ENCODE data around the gene LASP1NB.

The LASP1NB gene

GRCh38 chr17:38883592-38884526, 41.6 kb upstream of the LASP1NB start:
- H3K27ac ChIP-seq (ENCODE audit: low read depth, low read length): peak overlapping the region; percentile 37
- ChIA-PET CTCF (ENCODE audit: partially characterized antibody) (interaction anchor here (1.0 to 1.6 kb wide), 2 partner anchors 14 to 15 kb away, joined by 5 read pairs; partner anchors contain the start of gene LASP1), POLR2A (ENCODE audit: partially characterized antibody) (interaction anchor here (0.6 to 10.4 kb wide), 5 partner anchors 10 to 870 kb away, joined by 3 to 138 read pairs (median 16); partner anchors contain the start of genes LASP1 and RPL23)
- H3K9me3 Mint-ChIP-seq: no peaks in the 10 kb centered on the region
- intact Hi-C loops (cut with micrococcal nuclease): loop anchor here (2.0 kb wide), 1 partner anchor 15 kb away; no protein-coding TSS in a partner anchor
- H3K4me1 Mint-ChIP-seq: peaks cover 57 to 89% (median 72%) of the 10 kb centered on the region in 4 donors
- H3K27ac Mint-ChIP-seq: peak overlapping the region; percentile 83 to 95 (median 92)
- no peaks in the 10 kb centered on the region for H3K27me3 ChIP-seq (ENCODE audit: insufficient read depth, low read length)
- H3K36me3 Mint-ChIP-seq: peaks cover 38 to 65% of the 10 kb centered on the region in 2 donors
- H3K27me3 Mint-ChIP-seq: no peaks in the 10 kb centered on the region
- peak overlapping the region; percentile 60 to 90 (median 78) for H3K4me3 Mint-ChIP-seq
- DNase-seq: peak in 1 of 5 donors; percentile 29
- no peaks in the 10 kb centered on the region for H3K9me3 ChIP-seq (ENCODE audit: control insufficient read depth in 1 of 2, low read length in 2 of 2)
- H3K4me3 ChIP-seq (ENCODE audit: low read length in 2 of 2): no peak overlapping the region
- H3K4me1 ChIP-seq (ENCODE audit: insufficient read depth, low read length): peaks cover 99% of the 10 kb centered on the region
- peaks cover 30% of the 10 kb centered on the region for H3K36me3 ChIP-seq (ENCODE audit: insufficient read depth, low read length)

- peaks cover 99% of the 10 kb centered on the region for H3K4me1 ChIP-seq (ENCODE audit: insufficient read depth, low read length)
- Mint-ChIP-seq H3K27me3 (no peaks in the 10 kb centered on the region), H3K9me3 (no peaks in the 10 kb centered on the region), H3K4me3 (peak overlapping the region in 6 of 8 donors; percentile 51 to 67 (median 58)), H3K36me3 (peaks cover 36 to 61% of the 10 kb centered on the region in 2 donors), H3K27ac (peak overlapping the region; percentile 70 to 95 (median 87)), H3K4me1 (peaks cover 56 to 93% (median 73%) of the 10 kb centered on the region in 4 donors)
- CTCF ChIA-PET (ENCODE audit: partially characterized antibody): interaction anchor here (0.6 to 1.6 kb wide), 4 partner anchors 12 to 150 kb away, joined by 3 to 5 read pairs (median 4); partner anchors contain the start of gene LASP1
- DNase-seq: no peak
- H3K27ac ChIP-seq (ENCODE audit: low read depth, low read length): peak overlapping the region; percentile 13
- POLR2A ChIA-PET (ENCODE audit: partially characterized antibody): interaction anchor here (0.8 to 10.4 kb wide), 7 partner anchors 9 to 181 kb away, joined by 3 to 138 read pairs (median 12); partner anchors contain the start of gene LASP1
- no peaks in the 10 kb centered on the region for H3K9me3 ChIP-seq (ENCODE audit: control insufficient read depth in 1 of 2, low read length in 2 of 2)
- no peak overlapping the region for H3K4me3 ChIP-seq (ENCODE audit: low read length in 2 of 2)
- no peaks in the 10 kb centered on the region for H3K27me3 ChIP-seq (ENCODE audit: insufficient read depth, low read length)
- peaks cover 26% of the 10 kb centered on the region for H3K36me3 ChIP-seq (ENCODE audit: insufficient read depth, low read length)
- intact Hi-C loops (cut with micrococcal nuclease): no loop called here
These were observed 40.2 kb upstream of the LASP1NB start for GRCh38 chr17:38885044-38885727.

- peaks cover 99% of the 10 kb centered on the region for H3K4me1 ChIP-seq (ENCODE audit: insufficient read depth, low read length)
- ChIA-PET CTCF (ENCODE audit: partially characterized antibody) (interaction anchor here (0.6 to 1.3 kb wide), 4 partner anchors 11 to 151 kb away, joined by 3 to 5 read pairs (median 4); partner anchors contain the start of gene LASP1), POLR2A (ENCODE audit: partially characterized antibody) (interaction anchor here (0.8 to 10.4 kb wide), 7 partner anchors 8 to 182 kb away, joined by 3 to 138 read pairs (median 12); partner anchors contain the start of gene LASP1)
- Mint-ChIP-seq H3K9me3 (no peaks in the 10 kb centered on the region), H3K36me3 (peaks cover 35 to 62% of the 10 kb centered on the region in 2 donors), H3K4me1 (peaks cover 58 to 93% (median 77%) of the 10 kb centered on the region in 4 donors), H3K4me3 (peak overlapping the region; percentile 1 to 67 (median 58)), H3K27me3 (no peaks in the 10 kb centered on the region), H3K27ac (peak overlapping the region; percentile 83 to 95 (median 90))
- intact Hi-C loops (cut with micrococcal nuclease): no loop called here
- no peak overlapping the region for H3K4me3 ChIP-seq (ENCODE audit: low read length in 2 of 2)
- no peaks in the 10 kb centered on the region for H3K9me3 ChIP-seq (ENCODE audit: control insufficient read depth in 1 of 2, low read length in 2 of 2)
- H3K27me3 ChIP-seq (ENCODE audit: insufficient read depth, low read length): no peaks in the 10 kb centered on the region
- H3K27ac ChIP-seq (ENCODE audit: low read depth, low read length): peak overlapping the region; percentile 24
- peaks cover 26% of the 10 kb centered on the region for H3K36me3 ChIP-seq (ENCODE audit: insufficient read depth, low read length)
- DNase-seq: no peak
These were observed 39.4 kb upstream of the LASP1NB start for GRCh38 chr17:38885728-38886642.

GRCh38 chr17:38886643-38887010, 38.8 kb upstream of the LASP1NB start:
- peak overlapping the region in 5 of 8 donors; percentile 15 to 67 (median 41) for H3K4me3 Mint-ChIP-seq
- ChIA-PET POLR2A (ENCODE audit: partially characterized antibody) (interaction anchor here (3.0 to 10.4 kb wide), 3 partner anchors 10 to 17 kb away, joined by 12 to 138 read pairs (median 24); partner anchors contain the start of gene LASP1), CTCF (ENCODE audit: partially characterized antibody) (interaction anchor here (0.6 to 1.3 kb wide), 3 partner anchors 11 to 51 kb away, joined by 3 read pairs; no protein-coding TSS in a partner anchor)

GRCh38 chr17:38888842-38889241, 36.6 kb upstream of the LASP1NB start:
- DNase-seq: no peak
- no peak overlapping the region for H3K4me3 ChIP-seq (ENCODE audit: low read length in 2 of 2)
- no peaks in the 10 kb centered on the region for H3K27me3 ChIP-seq (ENCODE audit: insufficient read depth, low read length)
- H3K36me3 Mint-ChIP-seq: peaks cover 26 to 49% of the 10 kb centered on the region in 2 donors
- peaks cover 99% of the 10 kb centered on the region for H3K4me1 ChIP-seq (ENCODE audit: insufficient read depth, low read length)
- no peaks in the 10 kb centered on the region for H3K9me3 Mint-ChIP-seq
- intact Hi-C loops (cut with micrococcal nuclease): no loop called here
- H3K36me3 ChIP-seq (ENCODE audit: insufficient read depth, low read length): peaks cover 34% of the 10 kb centered on the region
- H3K27ac ChIP-seq (ENCODE audit: low read depth, low read length): no peak overlapping the region
- peak overlapping the region in 2 of 8 donors; percentile 26 to 68 for H3K4me3 Mint-ChIP-seq
- H3K27ac Mint-ChIP-seq: peak overlapping the region in 5 of 7 donors; percentile 47 to 81 (median 74)
- H3K4me1 Mint-ChIP-seq: peaks cover 54 to 93% (median 78%) of the 10 kb centered on the region in 4 donors
- H3K9me3 ChIP-seq (ENCODE audit: control insufficient read depth in 1 of 2, low read length in 2 of 2): no peaks in the 10 kb centered on the region
- CTCF ChIA-PET (ENCODE audit: partially characterized antibody): no interaction called here
- POLR2A ChIA-PET (ENCODE audit: partially characterized antibody): interaction anchor here (1.5 to 7.0 kb wide), 4 partner anchors 10 to 35 kb away, joined by 4 to 63 read pairs (median 6); partner anchors contain the start of genes LASP1 and RPL23
- no peaks in the 10 kb centered on the region for H3K27me3 Mint-ChIP-seq

More at GRCh38 chr17:38886643-38887010, 38.8 kb upstream of the LASP1NB start:
- intact Hi-C loops (cut with micrococcal nuclease): no loop called here
- no peaks in the 10 kb centered on the region for H3K27me3 Mint-ChIP-seq
- no peak overlapping the region for H3K4me3 ChIP-seq (ENCODE audit: low read length in 2 of 2)
- H3K4me1 Mint-ChIP-seq: peaks cover 57 to 93% (median 77%) of the 10 kb centered on the region in 4 donors
- H3K36me3 ChIP-seq (ENCODE audit: insufficient read depth, low read length): peaks cover 26% of the 10 kb centered on the region
- no peaks in the 10 kb centered on the region for H3K27me3 ChIP-seq (ENCODE audit: insufficient read depth, low read length)
- no peaks in the 10 kb centered on the region for H3K9me3 ChIP-seq (ENCODE audit: control insufficient read depth in 1 of 2, low read length in 2 of 2)
- H3K4me1 ChIP-seq (ENCODE audit: insufficient read depth, low read length): peaks cover 99% of the 10 kb centered on the region
- H3K27ac ChIP-seq (ENCODE audit: low read depth, low read length): peak overlapping the region; percentile 24
- peaks cover 32 to 60% of the 10 kb centered on the region in 2 donors for H3K36me3 Mint-ChIP-seq
- H3K9me3 Mint-ChIP-seq: no peaks in the 10 kb centered on the region
- peak overlapping the region; percentile 43 to 92 (median 84) for H3K27ac Mint-ChIP-seq
- no peak for DNase-seq

Data from CD4-positive, alpha-beta memory T cell (primary cell).